DND-41 (cell line): ENCODE results near the gene RGS21.
"Not testable (repeated sequence)": the region's sequence is repeated elsewhere in the genome, so short reads cannot be mapped to it uniquely, and the experiment has no call there.

Experiments used
- ATAC-seq: fragments of 200-7000 bp; cut with Tn5 transposase; 3 replicates; pipeline ENCODE4 v1.9.1; 2021; ENCODE audit warnings: low read depth; ENCODE audit not compliant: insufficient read depth
- DNase-seq: peaks from one replicate; pipeline ENCODE4 v3.0.0-alpha.2; 2020
- H2AFZ ChIP-seq: 2 replicates; pipeline ENCODE4 v1.6.0; 2012; ENCODE audit warnings: low read depth, low read length
- H3K27ac ChIP-seq: 2 replicates; pipeline ENCODE4 v1.5.1; 2012; ENCODE audit warnings: low read length, inconsistent platforms
- H3K27me3 ChIP-seq: fragments of 200-600 bp; sonication (generic); 2 replicates; pipeline ENCODE4 v1.6.0; 2012; ENCODE audit warnings: low read length, mild to moderate bottlenecking, inconsistent platforms; ENCODE audit not compliant: insufficient read depth, poor library complexity
- H3K36me3 ChIP-seq: 2 replicates; pipeline ENCODE4 v1.5.1; 2012; ENCODE audit warnings: low read length, inconsistent platforms; ENCODE audit not compliant: insufficient read depth
- H3K4me1 ChIP-seq: 2 replicates; pipeline ENCODE4 v1.5.1; 2012; ENCODE audit warnings: mild to moderate bottlenecking, low read length; ENCODE audit not compliant: insufficient read depth
- H3K4me2 ChIP-seq: 2 replicates; pipeline ENCODE4 v1.6.0; 2012; ENCODE audit warnings: mild to moderate bottlenecking, moderate library complexity, low read length, inconsistent platforms; ENCODE audit not compliant: insufficient read depth
- H3K4me3 ChIP-seq, 2 experiments: fragments of 200-600 bp in 1 of 2; shearing (Covaris generic) in 1 of 2; 2 replicates each; pipeline ENCODE4 v1.5.1; 2012 to 2016; ENCODE audit warnings: inconsistent platforms in 2 of 2, low read length in 2 of 2, mild to moderate bottlenecking in 2 of 2, low read depth in 1 of 2, moderate library complexity in 1 of 2
- H3K79me2 ChIP-seq: 2 replicates; pipeline ENCODE4 v1.6.0; 2012; ENCODE audit warnings: low read length, inconsistent platforms; ENCODE audit not compliant: insufficient read depth
- H3K9ac ChIP-seq: 2 replicates; pipeline ENCODE4 v1.6.0; 2012; ENCODE audit warnings: low read depth, mild to moderate bottlenecking, inconsistent platforms, low read length, moderate library complexity
- H3K9me3 ChIP-seq: 2 replicates; pipeline ENCODE4 v1.5.1; 2012; ENCODE audit warnings: low read length, moderate library complexity, mild to moderate bottlenecking, inconsistent platforms; ENCODE audit not compliant: insufficient read depth, severe bottlenecking
- H4K20me1 ChIP-seq: 2 replicates; pipeline ENCODE4 v1.6.0; 2012; ENCODE audit warnings: low read length; ENCODE audit not compliant: insufficient read depth
- EZH2 ChIP-seq: IDR thresholded peaks from 3 replicates; pipeline ENCODE4 v1.6.1; 2012; ENCODE audit warnings: borderline replicate concordance, low read depth, mild to moderate bottlenecking, moderate library complexity, low read length, inconsistent platforms; ENCODE audit not compliant: severe bottlenecking
- TF ChIP-seq, protein P1 (sequence below): IDR thresholded peaks from 2 replicates; pipeline ENCODE4 v1.5.1; 2012; ENCODE audit warnings: borderline replicate concordance, low read length, moderate library complexity, mild to moderate bottlenecking; ENCODE audit not compliant: poor library complexity, severe bottlenecking; ENCODE audit errors: extremely low read depth

RGS21 gene

DNA sequence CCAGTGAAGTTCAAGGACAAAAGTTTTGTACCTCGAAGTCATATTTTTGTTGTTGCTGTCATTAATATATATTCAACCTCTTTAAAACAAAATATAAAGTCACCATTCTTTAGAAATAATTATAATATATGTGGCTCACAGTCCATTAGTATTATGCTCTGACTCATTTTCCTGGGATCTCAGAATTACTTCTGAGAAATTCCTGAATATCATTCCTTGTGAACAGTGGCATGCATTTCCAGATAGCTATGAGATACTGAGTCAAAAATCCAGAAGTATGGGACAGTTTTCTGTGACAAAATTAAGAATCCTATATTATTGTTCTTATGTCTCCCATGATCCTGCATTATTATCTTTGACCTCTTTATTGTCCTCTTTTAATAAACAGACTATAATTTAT, 13.8 kb upstream of the RGS21 start:
- Histone ChIP-seq H4K20me1 (no peaks in the 10 kb centered on the region), H3K9me3 (peaks cover 11% of the 10 kb centered on the region), H3K27me3 (no peaks in the 10 kb centered on the region), H3K9ac (no peak overlapping the region), H3K4me2 (no peak overlapping the region), H3K27ac (no peak overlapping the region), H3K4me3 (no peak overlapping the region), H3K79me2 (no peaks in the 10 kb centered on the region), H3K4me1 (no peaks in the 10 kb centered on the region), H2AFZ (no peak overlapping the region), H3K36me3 (no peaks in the 10 kb centered on the region)
- DNase-seq (no peak), ATAC-seq (no peak)
- no peak for TF ChIP-seq EZH2
- TF ChIP-seq, protein P1, sequence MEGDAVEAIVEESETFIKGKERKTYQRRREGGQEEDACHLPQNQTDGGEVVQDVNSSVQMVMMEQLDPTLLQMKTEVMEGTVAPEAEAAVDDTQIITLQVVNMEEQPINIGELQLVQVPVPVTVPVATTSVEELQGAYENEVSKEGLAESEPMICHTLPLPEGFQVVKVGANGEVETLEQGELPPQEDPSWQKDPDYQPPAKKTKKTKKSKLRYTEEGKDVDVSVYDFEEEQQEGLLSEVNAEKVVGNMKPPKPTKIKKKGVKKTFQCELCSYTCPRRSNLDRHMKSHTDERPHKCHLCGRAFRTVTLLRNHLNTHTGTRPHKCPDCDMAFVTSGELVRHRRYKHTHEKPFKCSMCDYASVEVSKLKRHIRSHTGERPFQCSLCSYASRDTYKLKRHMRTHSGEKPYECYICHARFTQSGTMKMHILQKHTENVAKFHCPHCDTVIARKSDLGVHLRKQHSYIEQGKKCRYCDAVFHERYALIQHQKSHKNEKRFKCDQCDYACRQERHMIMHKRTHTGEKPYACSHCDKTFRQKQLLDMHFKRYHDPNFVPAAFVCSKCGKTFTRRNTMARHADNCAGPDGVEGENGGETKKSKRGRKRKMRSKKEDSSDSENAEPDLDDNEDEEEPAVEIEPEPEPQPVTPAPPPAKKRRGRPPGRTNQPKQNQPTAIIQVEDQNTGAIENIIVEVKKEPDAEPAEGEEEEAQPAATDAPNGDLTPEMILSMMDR, result no peak

DNA sequence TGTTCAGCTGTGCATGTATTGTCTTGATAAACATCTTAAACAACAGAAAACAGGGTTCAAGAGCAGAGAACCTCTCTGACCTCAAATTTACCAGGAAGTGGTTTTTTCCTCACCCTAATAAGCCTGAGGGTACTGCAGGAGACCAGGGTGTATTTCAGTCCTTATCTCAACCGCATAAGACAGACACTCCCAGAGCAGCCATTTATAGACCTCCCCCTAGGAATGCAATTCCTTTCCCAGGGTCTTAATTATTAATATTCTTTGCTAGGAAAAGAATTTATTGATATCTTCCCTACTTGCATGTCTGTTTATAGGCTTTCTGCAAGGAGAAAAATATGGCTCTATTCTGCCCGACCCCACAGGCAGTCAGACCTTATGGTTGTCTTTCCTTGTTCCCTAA, 8.5 kb upstream of the RGS21 start:
- peak; percentile 22 for DNase-seq
- not testable (repeated sequence) for H3K9ac ChIP-seq, H4K20me1 ChIP-seq, H3K4me2 ChIP-seq, H3K79me2 ChIP-seq, H3K27ac ChIP-seq, H2AFZ ChIP-seq, H3K4me1 ChIP-seq, H3K27me3 ChIP-seq, ATAC-seq, H3K4me3 ChIP-seq, H3K36me3 ChIP-seq
- peaks cover 21% of the 10 kb centered on the region for H3K9me3 ChIP-seq

DNA sequence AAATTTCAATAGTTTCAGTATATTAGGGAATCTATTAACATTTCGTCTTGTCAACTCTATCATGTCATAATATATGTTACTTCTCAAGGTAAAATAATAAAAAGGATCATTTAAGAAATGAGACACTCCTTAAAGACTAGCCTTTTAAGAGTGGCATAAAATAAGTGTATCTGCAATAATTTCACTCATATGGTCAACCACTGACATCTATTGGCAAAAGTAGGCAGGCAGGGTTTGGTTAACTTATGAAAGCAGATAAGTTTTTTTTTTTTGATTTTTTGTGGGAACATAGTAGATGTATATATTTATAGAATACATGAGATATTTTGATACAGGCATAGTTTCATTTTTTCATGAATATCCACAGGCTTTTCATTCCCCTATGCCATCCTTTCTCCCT, 5.5 kb upstream of the RGS21 start:
- no peaks in the 10 kb centered on the region; the same call in 1 of the 2 replicates for H3K36me3 ChIP-seq
- no peak overlapping the region for H2AFZ ChIP-seq
- H4K20me1 ChIP-seq, result no peaks in the 10 kb centered on the region
- H3K4me3 ChIP-seq, result no peak overlapping the region
- peak; percentile 41 for DNase-seq
- H3K27me3 ChIP-seq, result no peaks in the 10 kb centered on the region
- H3K9me3 ChIP-seq, result peaks cover 18% of the 10 kb centered on the region
- no peak overlapping the region for H3K4me2 ChIP-seq
- peak; percentile 86 for ATAC-seq
- peaks cover 4% of the 10 kb centered on the region; the same call in 1 of the 2 replicates for H3K4me1 ChIP-seq
- H3K9ac ChIP-seq, result no peak overlapping the region
- no peaks in the 10 kb centered on the region for H3K79me2 ChIP-seq
- no peak overlapping the region for H3K27ac ChIP-seq
- TF ChIP-seq, protein P1, result peak; percentile 78
- TF ChIP-seq EZH2, result no peak

DNA sequence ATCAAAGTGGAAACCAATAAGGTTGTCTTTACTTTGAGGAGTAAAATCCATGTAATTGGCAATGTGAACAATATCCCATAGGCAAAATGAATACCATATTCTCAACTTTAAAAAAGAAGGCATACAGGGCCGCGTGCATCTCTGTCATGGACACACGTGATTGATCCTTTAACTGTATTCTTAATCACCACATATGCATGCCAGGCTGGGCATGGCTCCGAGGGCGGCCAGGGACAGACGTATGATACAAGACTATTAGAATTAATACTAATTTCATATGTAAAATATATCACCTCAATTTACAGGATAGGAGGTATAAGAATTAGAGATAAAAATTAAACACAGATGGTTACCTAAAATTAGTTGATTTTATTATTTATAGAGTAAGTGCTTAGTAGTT, 11.2 kb downstream of the RGS21 start:
- Histone ChIP-seq H3K36me3 (no peaks in the 10 kb centered on the region), H3K9ac (no peak overlapping the region), H3K27me3 (no peaks in the 10 kb centered on the region), H3K4me1 (no peaks in the 10 kb centered on the region), H2AFZ (no peak overlapping the region), H4K20me1 (no peaks in the 10 kb centered on the region), H3K4me2 (no peak overlapping the region), H3K79me2 (no peaks in the 10 kb centered on the region), H3K27ac (no peak overlapping the region), H3K4me3 (no peak overlapping the region), H3K9me3 (no peaks in the 10 kb centered on the region)
- ATAC-seq, result no peak
- TF ChIP-seq EZH2, result no peak
- TF ChIP-seq, protein P1, result no peak
- DNase-seq, result no peak
